Mesodermal cell (in vitro differentiated cells): ENCODE data around the gene UROC1.

ENCODE experiments used
- H3K27ac ChIP-seq: 2 replicates; pipeline ENCODE4 v1.7.0; 2013; ENCODE audit warnings: mild to moderate bottlenecking, low read depth, low read length, moderate library complexity; ENCODE audit not compliant: severe bottlenecking
- H3K36me3 ChIP-seq: 2 replicates; pipeline ENCODE4 v1.7.1; 2013; ENCODE audit warnings: mild to moderate bottlenecking, low read length, moderate library complexity; ENCODE audit not compliant: control insufficient read depth, insufficient read depth
- H3K4me1 ChIP-seq: one replicate; pipeline ENCODE4 v1.7.1; 2013; ENCODE audit warnings: mild to moderate bottlenecking, low read length; ENCODE audit not compliant: insufficient read depth, control insufficient read depth, poor library complexity, severe bottlenecking
- H3K4me3 ChIP-seq: 2 replicates; pipeline ENCODE4 v1.7.0; 2013; ENCODE audit warnings: low read length, control low read depth, mild to moderate bottlenecking; ENCODE audit not compliant: insufficient read depth, poor library complexity, severe bottlenecking; ENCODE audit errors: extremely low read depth
- H3K9me3 ChIP-seq: 2 replicates; pipeline ENCODE4 v1.7.1; 2013; ENCODE audit warnings: mild to moderate bottlenecking, low read length, moderate library complexity; ENCODE audit not compliant: control insufficient read depth
- WGBS, 2 experiments: methylation state at CpG; one replicate each; pipeline ENCODE4 v1.1.5; 2013; ENCODE audit warnings: missing lambda C conversion rate in 2 of 2; ENCODE audit not compliant: insufficient coverage in 2 of 2; 5-methylcytosine and 5-hydroxymethylcytosine counted together

Gene UROC1

DNA sequence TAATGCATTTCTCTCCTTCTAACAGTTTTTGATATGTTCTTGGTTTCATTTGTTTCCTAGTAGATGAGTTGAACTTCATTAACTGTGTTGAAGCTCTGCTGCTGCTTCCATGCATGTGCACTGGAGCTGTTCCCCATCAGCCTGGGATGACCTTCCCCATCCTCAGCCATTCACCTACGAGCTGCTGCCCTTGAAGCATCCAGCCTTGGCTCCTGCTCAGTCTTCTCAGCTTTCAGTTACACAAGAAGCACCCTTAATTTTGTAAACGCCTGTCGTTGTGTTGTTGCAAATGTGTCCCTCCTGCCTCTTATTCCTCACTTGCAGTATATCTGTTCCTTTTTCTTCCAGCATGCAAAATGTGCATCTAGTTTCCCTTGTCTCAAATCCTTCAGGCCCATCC is 33.4 kb downstream of the UROC1 start:
- H3K9me3 ChIP-seq = no peaks in the 10 kb centered on the region
- no peaks in the 10 kb centered on the region for H3K36me3 ChIP-seq
- H3K4me1 ChIP-seq = no peaks in the 10 kb centered on the region
- 77 to 90% methylated on average over 3 of the region's 3 CpGs for WGBS, 2 experiments
- no peak overlapping the region for H3K4me3 ChIP-seq
- no peak overlapping the region for H3K27ac ChIP-seq

DNA sequence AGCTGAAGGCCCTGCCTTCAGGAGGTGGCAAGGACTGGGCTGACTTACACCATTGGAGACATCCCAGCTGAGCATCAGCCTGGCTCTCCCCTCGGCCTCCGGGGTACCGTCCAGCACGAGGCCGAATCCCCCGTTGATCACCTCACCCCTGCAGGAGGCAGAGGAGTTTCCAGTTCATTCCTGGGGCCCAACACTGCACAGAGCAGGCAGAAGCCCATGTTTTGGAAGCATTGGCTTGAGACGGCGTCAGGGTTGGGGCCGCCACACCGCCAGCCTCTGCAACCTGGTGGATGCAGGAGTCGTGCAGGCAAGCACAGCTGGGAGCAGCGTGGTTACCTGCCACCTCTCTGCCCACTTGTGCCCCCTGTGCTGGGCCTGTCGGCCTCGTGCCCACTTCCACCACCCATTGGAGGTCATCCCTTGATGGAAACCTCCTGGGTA is 34.2 kb downstream of the UROC1 start:
- no peaks in the 10 kb centered on the region for H3K36me3 ChIP-seq
- WGBS, 2 experiments = 87 to 95% methylated on average over 12 to 14 of the region's 14 CpGs

DNA sequence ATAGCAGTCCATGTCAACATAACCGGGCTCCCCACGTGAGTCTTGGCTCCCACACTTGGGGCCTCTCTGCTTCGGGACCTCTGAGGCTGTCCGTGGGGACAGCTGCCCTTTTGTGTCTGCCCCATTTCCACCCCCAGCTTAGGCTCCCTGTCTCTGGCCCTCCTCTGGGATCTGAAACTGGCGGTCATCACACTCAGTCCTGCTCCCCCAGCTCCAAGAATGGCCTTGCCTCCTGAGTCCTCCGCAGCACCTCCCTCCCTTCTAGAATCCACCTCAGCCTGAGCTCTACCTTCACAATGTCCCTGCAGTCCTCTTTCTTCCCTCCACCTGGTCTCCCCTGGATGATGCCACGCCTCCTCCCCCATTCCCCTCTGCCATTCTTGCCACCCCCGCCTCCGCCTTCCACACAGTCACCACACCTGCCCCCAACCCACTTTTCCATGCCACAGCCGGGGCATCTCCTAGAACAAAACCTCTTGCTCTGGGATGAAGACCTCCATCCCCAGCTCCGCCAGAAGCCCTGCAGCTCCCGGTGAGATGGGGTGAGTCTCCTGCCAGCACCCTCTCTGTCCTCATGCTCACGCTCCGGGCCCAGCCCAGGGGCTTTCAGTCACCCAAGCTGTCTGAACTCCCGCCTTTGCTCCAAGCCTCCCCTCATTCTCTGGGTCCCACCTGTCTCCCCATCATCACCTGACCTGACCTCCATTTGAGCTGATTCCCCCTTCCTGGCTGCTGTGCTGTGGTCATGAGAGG is 34.9 kb downstream of the UROC1 start:
- Histone ChIP-seq H3K36me3 (no peaks in the 10 kb centered on the region), H3K4me1 (no peaks in the 10 kb centered on the region), H3K9me3 (no peaks in the 10 kb centered on the region), H3K4me3 (no peak overlapping the region), H3K27ac (no peak overlapping the region)
- 77 to 86% methylated on average over 10 to 14 of the region's 15 CpGs for WGBS, 2 experiments

More for the DNA sequence above, 34.2 kb downstream of the UROC1 start:
- Histone ChIP-seq H3K4me1 (no peaks in the 10 kb centered on the region), H3K4me3 (no peak overlapping the region), H3K27ac (no peak overlapping the region), H3K9me3 (no peaks in the 10 kb centered on the region)

DNA sequence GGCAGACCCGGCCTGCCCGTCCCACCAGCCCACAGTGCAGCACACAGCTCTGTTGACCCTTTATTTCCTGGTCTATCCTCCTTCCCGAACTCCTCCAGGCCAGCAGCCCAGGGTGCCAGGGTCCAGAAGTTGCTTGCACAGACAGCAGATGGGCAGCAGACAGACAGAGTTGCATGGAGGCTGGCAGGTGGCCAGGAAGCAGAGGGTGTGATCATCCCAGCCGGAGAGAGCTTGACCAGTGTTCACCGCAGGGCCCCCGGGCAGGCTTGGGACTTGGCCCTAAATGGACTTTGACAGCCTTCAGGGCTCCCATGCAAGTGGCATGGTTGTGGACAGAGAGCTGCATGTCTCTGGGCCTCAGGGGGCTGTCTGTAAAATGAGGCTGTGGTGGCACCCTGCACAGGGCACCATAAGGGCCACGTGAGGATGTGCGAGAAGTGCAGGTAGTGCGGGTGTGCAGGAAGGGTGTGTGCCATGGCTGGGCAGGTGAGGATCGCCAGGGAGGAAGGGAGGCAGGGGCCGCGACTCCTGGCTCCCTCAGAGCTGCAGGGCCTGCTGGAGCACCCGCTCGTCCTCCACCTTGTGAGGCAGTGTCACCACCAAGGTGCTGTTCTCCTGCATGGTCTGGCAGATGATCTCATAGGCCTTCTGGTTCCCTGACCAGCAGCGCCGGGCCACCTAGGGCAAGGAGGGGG is 35.6 kb downstream of the UROC1 start:
- 94 to 97% methylated on average over 15 of the region's 16 CpGs for WGBS, 2 experiments
- Histone ChIP-seq H3K4me3 (no peak overlapping the region), H3K36me3 (no peaks in the 10 kb centered on the region), H3K9me3 (no peaks in the 10 kb centered on the region), H3K4me1 (no peaks in the 10 kb centered on the region), H3K27ac (no peak overlapping the region)

DNA sequence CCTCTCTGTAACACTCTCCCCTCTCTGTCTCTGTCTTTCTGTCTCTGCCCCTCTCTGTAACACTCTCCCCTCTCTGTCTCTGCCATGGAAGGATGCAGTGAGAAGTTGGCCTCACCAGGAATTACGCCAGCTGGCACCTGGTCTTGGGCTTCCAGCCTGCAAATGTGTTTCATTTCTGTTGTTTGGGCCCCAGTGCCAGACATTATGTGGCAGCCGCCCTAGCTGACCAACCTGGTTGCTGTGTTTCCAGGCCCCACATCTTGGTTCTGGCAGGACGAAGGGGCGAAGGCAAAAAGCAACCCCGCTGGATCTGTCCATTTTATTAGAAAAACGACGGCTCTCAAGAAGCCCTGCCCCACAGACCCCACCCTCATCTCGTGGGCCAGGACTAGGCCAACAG is 36.7 kb downstream of the UROC1 start:
- Histone ChIP-seq H3K4me1 (no peaks in the 10 kb centered on the region), H3K9me3 (no peaks in the 10 kb centered on the region), H3K4me3 (no peak overlapping the region), H3K27ac (no peak overlapping the region), H3K36me3 (no peaks in the 10 kb centered on the region)
- 90 to 95% methylated on average over 5 of the region's 8 CpGs for WGBS, 2 experiments

DNA sequence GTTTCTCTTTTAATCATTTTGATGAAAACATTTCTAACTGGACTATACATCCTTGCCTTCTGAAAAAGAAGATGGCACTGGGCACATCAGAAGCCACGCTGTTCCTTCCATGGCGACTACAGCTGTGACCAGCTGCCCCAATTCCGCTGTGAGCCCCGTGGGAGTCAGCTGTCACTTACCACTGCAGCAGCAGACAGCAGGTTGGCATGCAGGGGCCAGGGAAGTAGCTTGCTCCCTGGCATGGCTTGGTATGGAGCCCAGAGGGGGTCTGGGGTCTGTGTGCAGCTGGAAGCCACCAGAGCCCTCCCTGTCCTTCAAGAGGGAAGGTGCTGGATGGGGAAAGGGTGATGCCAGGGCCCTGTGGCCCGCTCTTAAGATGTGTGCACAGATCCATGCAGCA is 37.4 kb downstream of the UROC1 start:
- Histone ChIP-seq H3K27ac (no peak overlapping the region), H3K4me3 (no peak overlapping the region), H3K4me1 (no peaks in the 10 kb centered on the region), H3K9me3 (no peaks in the 10 kb centered on the region), H3K36me3 (no peaks in the 10 kb centered on the region)
- WGBS, 2 experiments = 87 to 91% methylated on average over 4 to 5 of the region's 5 CpGs

DNA sequence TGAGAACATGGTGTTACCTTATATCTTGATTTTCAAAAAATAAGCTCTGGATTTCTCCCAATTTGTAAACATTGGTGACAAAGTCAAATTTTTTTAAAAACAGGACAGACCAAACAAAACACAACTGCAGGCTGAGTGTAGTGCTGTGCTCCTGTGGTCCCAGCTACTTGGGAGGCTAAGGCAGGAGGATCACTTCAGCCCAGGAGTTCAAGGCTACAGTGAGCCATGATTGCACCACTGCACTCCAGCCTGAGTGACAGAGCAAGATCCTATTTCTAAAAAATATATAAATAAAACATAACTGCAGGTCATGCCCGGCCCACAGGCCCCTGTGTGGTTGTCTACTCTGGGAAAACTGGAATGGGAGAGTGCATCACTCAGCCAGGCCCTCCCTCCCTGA is 37.9 kb downstream of the UROC1 start:
- no CpG with 5 or more reads among the region's 1 CpG for WGBS, 2 experiments
- no peaks in the 10 kb centered on the region for H3K9me3 ChIP-seq
- H3K27ac ChIP-seq = no peak overlapping the region
- no peaks in the 10 kb centered on the region for H3K36me3 ChIP-seq
- no peaks in the 10 kb centered on the region for H3K4me1 ChIP-seq
- no peak overlapping the region for H3K4me3 ChIP-seq

DNA sequence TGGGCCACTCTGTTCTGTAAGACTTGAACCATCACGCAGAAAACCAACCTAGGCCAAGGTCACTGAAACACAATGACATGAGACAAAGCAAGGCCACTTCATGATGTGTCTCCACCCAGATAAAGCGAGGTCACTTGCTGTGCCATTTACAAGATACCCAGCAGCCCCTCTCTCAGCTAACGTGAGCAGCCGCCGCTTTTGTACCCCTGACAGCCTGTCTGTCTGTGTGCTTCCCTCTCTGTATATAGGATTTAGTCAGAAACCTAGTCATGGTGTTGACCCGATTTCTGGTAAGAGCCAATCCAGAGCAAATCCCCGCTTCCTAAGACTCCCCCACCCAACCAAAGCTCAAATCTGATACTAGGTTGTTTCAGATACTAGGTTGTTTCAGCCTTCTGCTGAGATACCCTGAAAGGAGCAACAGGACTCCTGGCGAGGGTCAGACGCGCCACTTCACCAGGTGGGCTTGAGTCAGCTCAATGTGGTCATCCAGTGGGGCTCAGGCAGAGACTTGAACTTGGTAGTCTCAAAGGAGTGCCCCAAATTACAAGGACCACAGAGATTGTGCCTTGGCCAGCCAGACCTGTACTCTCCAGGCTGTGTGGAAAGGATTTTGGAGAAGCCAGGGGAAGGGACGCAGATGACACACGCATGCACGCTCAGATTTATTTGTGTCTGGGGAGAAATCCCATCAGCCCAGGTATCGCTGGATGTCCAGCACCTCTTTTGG is 38.8 kb downstream of the UROC1 start:
- Histone ChIP-seq H3K4me1 (no peaks in the 10 kb centered on the region), H3K36me3 (no peaks in the 10 kb centered on the region), H3K9me3 (no peaks in the 10 kb centered on the region), H3K4me3 (no peak overlapping the region), H3K27ac (no peak overlapping the region)
- WGBS, 2 experiments = 93 to 97% methylated on average over 9 to 11 of the region's 14 CpGs

DNA sequence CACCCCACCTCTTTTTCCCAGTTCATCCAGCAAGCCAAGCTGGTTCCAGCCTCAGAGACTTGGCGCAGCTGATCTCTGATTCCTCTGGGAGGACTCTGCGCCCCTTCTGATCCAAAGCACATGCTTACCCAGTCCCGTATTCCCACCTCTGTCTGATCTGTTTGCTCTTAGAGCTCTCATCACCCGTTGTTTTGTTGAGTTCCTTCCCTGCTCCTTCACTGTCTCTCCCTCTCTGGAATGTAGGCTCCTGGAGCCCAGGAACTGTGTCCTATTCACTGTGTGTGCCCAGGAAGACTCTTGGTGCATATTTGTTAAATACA is 40.6 kb downstream of the UROC1 start:
- H3K4me3 ChIP-seq = no peak overlapping the region
- H3K4me1 ChIP-seq = peaks cover 16% of the 10 kb centered on the region
- H3K27ac ChIP-seq = no peak overlapping the region
- 77 to 78% methylated on average over 4 of the region's 4 CpGs for WGBS, 2 experiments
- H3K9me3 ChIP-seq = no peaks in the 10 kb centered on the region
- no peaks in the 10 kb centered on the region for H3K36me3 ChIP-seq

DNA sequence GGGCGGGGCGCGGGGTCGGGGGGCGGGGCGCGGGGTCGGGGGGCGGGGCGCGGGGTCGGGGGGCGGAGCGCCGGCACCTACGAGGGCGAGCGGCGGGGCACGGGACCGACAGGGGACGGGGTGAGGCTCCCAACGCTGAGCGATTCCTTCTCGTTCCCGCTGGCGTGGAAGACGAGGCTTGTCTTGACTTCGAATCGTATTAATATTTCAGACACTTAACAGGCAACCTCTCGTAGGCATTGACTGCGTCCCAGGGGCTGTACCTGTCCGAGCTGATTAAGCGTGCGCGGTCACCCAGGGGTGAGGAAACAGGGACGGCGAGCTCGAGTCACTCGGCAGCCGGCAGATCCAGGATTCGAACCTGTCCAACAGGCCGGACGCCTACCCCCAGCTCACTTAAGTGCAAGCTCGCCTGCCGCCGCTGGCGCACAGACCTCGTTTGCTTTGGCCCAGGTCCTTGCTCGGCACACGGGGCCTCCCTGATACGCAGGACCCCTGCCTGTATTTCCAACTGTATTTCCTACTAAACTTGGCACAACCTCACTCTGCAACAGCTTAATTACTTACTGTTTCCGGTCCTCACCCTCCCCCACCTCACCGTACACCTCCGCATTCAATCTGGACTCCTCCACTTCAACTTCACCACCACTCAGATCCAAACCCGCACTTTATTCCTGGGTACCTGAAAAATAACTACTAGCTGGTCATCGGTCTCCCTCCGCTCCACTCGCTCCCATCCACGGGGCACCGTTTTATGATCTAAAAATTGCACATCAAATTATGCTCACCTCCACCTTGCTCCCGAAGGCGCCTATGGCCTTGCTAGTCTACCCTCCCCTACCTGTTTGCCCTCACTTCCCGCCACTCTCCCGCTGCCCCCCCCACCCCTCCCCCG is 41.2 kb downstream of the UROC1 start:
- Histone ChIP-seq H3K9me3 (no peaks in the 10 kb centered on the region), H3K36me3 (peaks cover 1% of the 10 kb centered on the region), H3K4me3 (peak overlapping the region; percentile 37), H3K4me1 (peaks cover 18% of the 10 kb centered on the region), H3K27ac (no peak overlapping the region)
- WGBS, 2 experiments = 43 to 44% methylated on average over 37 to 47 of the region's 66 CpGs
